CD4-positive, CD25-positive, alpha-beta regulatory T cell (primary cell): ENCODE results near the gene NDST4. TPM values are rescaled to one million over a fixed set of nuclear protein-coding genes. Genes with fewer than 3 reads are reported as not detected.

ENCODE experiments used
- ATAC-seq, 2 donors: fragments of 150-1000 bp; cut with Tn5 transposase; one replicate each; pipeline ENCODE4 v1.10.0; 2021; ENCODE audit warnings: low read depth in 2 of 2, moderate number of reproducible peaks in 2 of 2, moderate library complexity in 1 of 2
- DNase-seq, 3 donors: peaks; one replicate each; pipeline versions ENCODE4 v3.0.0 to v3.0.0-alpha.2; 2012 to 2022; ENCODE audit warnings: mixed read lengths in 1 of 3
- H3K27ac ChIP-seq: one replicate; pipeline ENCODE4 v1.7.0; 2013; ENCODE audit warnings: mild to moderate bottlenecking, low read length; ENCODE audit not compliant: insufficient read depth, poor library complexity, severe bottlenecking
- H3K27me3 ChIP-seq: one replicate; pipeline ENCODE4 v1.7.0; 2013; ENCODE audit warnings: low read length; ENCODE audit not compliant: control insufficient read depth, insufficient read depth
- H3K36me3 ChIP-seq: one replicate; pipeline ENCODE4 v1.7.0; 2013; ENCODE audit warnings: mild to moderate bottlenecking, low read length, moderate library complexity; ENCODE audit not compliant: control insufficient read depth, insufficient read depth
- H3K4me1 ChIP-seq: 2 replicates; pipeline ENCODE4 v1.7.0; 2013; ENCODE audit warnings: mild to moderate bottlenecking, low read length; ENCODE audit not compliant: insufficient read depth, control insufficient read depth, poor library complexity, severe bottlenecking
- H3K4me3 ChIP-seq: one replicate; pipeline ENCODE4 v1.7.0; 2013; ENCODE audit warnings: low read depth, mild to moderate bottlenecking, low read length, moderate library complexity
- H3K9me3 ChIP-seq, 2 experiments: 1 replicate in 1 of 2; 2 replicates in 1 of 2; pipeline ENCODE4 v1.7.0; 2013; ENCODE audit warnings: low read length in 2 of 2, mild to moderate bottlenecking in 1 of 2, moderate library complexity in 1 of 2; ENCODE audit not compliant: control insufficient read depth in 2 of 2
- H3K27ac Mint-ChIP-seq, 3 donors: one replicate each; pipeline ENCODE4 v1.8.0; 2020 to 2022; ENCODE audit warnings: mild to moderate bottlenecking in 3 of 3, mixed read lengths in 3 of 3, moderate library complexity in 2 of 3
- H3K27me3 Mint-ChIP-seq: one replicate; pipeline ENCODE4 v1.8.0; 2022; ENCODE audit warnings: mild to moderate bottlenecking, mixed read lengths
- H3K36me3 Mint-ChIP-seq: one replicate; pipeline ENCODE4 v1.8.0; 2020; ENCODE audit warnings: mixed read lengths
- H3K4me1 Mint-ChIP-seq, 4 donors: one replicate each; pipeline ENCODE4 v1.8.0; 2020 to 2022; ENCODE audit warnings: mixed read lengths in 4 of 4, mild to moderate bottlenecking in 1 of 4
- H3K4me3 Mint-ChIP-seq, 4 donors: one replicate each; pipeline ENCODE4 v1.8.0; 2020 to 2022; ENCODE audit warnings: mild to moderate bottlenecking in 4 of 4, mixed read lengths in 4 of 4, moderate library complexity in 3 of 4
- H3K9me3 Mint-ChIP-seq, 7 donors: one replicate each; pipeline ENCODE4 v1.8.0; 2020 to 2022; ENCODE audit warnings: mixed read lengths in 7 of 7, mild to moderate bottlenecking in 3 of 7, moderate library complexity in 2 of 7
- polyA plus RNA-seq, 4 donors: library from polyadenylated mRNA; unstranded; fragments of 300-500 nt; fragmentation: Illumina TruSeq; gene quantifications; one replicate each; pipeline ENCODE4 v1.2.3, GENCODE V29; 2021
- total RNA-seq: library from RNA; stranded (reverse); gene quantifications from one replicate; pipeline ENCODE4 v1.2.3, GENCODE V29; 2022

The NDST4 gene
- total and polyA plus RNA-seq, 5 donors from 2014 or later, result not detected

DNA sequence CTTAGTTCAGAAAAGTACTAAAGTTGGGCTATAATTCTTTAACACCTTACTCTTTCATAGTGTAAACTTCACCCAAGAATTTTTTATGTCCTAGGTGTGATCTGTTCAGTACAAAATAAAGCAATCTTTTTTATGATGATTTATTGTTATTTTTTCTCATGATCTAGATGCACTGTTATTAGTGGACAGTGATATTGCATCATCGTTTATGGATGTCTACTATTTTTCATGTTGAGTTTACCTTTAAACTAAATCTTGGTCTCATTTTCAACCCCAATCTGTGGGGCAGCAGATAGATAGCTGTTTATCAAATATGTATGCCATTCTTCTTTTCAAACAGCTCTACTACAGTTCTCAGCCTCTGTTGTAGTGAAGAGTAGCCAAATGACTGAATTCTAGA, 299.5 kb downstream of the NDST4 start:
- Histone ChIP-seq H3K27ac (no peak overlapping the region), H3K4me1 (no peaks in the 10 kb centered on the region), H3K4me3 (no peak overlapping the region), H3K36me3 (no peaks in the 10 kb centered on the region), H3K27me3 (no peaks in the 10 kb centered on the region), H3K9me3 (no peaks in the 10 kb centered on the region)
- DNase-seq (no peak), ATAC-seq (no peak)
- Mint-ChIP-seq H3K27ac (no peak overlapping the region), H3K36me3 (no peaks in the 10 kb centered on the region), H3K9me3 (peaks cover 0 to 4% (median 0%) of the 10 kb centered on the region in 7 donors), H3K4me1 (no peaks in the 10 kb centered on the region), H3K4me3 (no peak overlapping the region), H3K27me3 (no peaks in the 10 kb centered on the region)

DNA sequence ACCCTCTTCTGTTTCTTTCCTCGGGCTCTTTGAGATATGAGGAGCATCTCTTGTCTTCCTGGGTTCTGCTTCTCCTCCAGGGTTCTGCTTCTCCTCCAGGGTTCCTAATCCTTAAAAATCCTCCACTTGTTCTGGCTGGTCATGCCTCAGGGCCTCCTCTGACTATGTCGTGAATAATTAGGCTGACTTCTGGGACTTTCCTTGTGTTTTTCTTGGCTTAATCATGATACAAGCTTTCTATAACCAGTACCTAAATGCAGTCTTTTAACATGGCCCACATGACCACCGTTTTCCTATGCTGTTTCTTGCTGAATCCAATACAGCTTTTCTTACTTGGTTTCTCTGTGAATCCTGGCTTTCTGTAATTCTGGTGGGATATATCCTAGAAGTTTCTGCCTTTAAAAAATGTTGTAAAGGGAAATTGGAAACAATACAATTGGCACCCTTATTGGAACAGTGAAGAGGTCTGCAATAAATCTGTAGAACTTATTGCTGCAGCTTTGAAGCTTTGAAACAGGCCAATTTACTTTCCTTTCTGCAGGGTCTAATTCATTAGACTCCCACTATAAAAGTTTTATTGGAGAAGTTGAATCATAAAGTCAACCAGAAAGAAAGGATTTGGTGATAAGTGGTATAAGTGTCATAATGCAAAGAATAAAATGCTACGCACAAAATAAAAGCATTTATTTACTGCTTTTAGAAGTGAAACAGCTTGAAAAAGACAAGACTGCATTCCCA, 301.7 kb downstream of the NDST4 start:
- Histone ChIP-seq H3K27me3 (no peaks in the 10 kb centered on the region), H3K9me3 (no peaks in the 10 kb centered on the region), H3K4me1 (no peaks in the 10 kb centered on the region), H3K4me3 (no peak overlapping the region), H3K27ac (no peak overlapping the region), H3K36me3 (no peaks in the 10 kb centered on the region)
- Mint-ChIP-seq H3K27ac (peak overlapping the region in 1 of 3 donors; percentile 67), H3K4me1 (no peaks in the 10 kb centered on the region), H3K27me3 (no peaks in the 10 kb centered on the region), H3K9me3 (peaks cover 0 to 4% (median 0%) of the 10 kb centered on the region in 7 donors), H3K36me3 (no peaks in the 10 kb centered on the region), H3K4me3 (no peak overlapping the region)
- no peak for ATAC-seq
- no peak for DNase-seq

DNA sequence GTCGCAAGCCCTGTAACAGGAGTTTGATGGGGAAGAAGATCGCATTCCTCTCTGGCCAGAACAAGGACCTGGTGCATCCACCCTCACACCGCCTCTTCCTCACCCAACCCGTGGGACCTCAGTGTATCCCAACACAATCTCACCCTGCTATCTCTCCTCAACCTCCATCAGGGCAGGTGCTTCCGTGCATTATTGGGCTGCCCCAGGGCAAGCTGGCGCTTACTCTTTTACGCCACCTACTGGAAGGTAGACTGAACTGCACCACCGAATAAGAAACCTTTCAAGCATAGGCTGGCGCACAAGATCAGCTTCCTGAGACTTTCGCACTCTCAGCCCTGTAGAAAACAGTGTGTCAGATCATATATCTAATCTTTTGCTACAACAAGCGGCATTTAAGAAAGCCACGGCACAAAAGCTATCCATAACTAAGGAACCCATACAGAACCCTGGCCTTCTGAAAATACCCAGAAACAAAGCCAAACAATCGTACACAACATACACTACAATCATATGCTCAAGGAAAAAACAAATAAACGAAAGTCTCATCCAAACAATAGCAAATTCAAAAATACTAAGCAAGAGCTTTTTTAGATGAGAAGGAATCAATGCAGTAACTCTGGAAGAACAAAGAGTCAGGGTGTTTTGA, 305.5 kb downstream of the NDST4 start:
- H3K4me1 Mint-ChIP-seq, result no peaks in the 10 kb centered on the region
- peak; percentile 37 to 77 for ATAC-seq
- Histone ChIP-seq H3K4me3 (no peak overlapping the region), H3K4me1 (no peaks in the 10 kb centered on the region), H3K27ac (no peak overlapping the region), H3K9me3 (no peaks in the 10 kb centered on the region), H3K27me3 (no peaks in the 10 kb centered on the region), H3K36me3 (no peaks in the 10 kb centered on the region)
- H3K27me3 Mint-ChIP-seq, result no peaks in the 10 kb centered on the region
- H3K36me3 Mint-ChIP-seq, result no peaks in the 10 kb centered on the region
- no peak overlapping the region for H3K27ac Mint-ChIP-seq
- no peaks in the 10 kb centered on the region for H3K9me3 Mint-ChIP-seq
- peak in 2 of 3 donors; percentile 14 to 44 for DNase-seq
- no peak overlapping the region for H3K4me3 Mint-ChIP-seq

DNA sequence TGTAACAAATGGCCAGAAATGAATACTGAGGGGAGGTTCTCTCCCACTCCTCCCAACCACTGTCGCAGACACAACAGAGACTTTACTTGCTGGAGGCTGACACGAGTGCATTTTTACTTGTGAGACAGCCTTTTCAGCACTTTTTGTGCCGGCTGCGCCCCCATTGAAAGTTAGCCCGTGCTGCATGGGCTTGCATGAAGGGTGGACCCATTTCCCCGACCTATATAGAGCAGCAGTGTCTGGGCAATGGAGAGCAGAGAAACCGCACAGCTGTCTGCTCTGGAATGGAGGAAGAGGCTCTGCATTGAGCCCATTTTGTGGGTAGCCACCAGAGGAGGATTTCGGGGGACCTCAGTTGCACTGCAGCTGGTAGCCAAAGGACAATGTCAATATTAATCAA, 306.1 kb downstream of the NDST4 start:
- H3K36me3 ChIP-seq, result no peaks in the 10 kb centered on the region
- Mint-ChIP-seq H3K27ac (no peak overlapping the region), H3K9me3 (no peaks in the 10 kb centered on the region), H3K36me3 (no peaks in the 10 kb centered on the region), H3K27me3 (no peaks in the 10 kb centered on the region), H3K4me3 (no peak overlapping the region), H3K4me1 (no peaks in the 10 kb centered on the region)
- no peaks in the 10 kb centered on the region for H3K27me3 ChIP-seq
- H3K27ac ChIP-seq, result no peak overlapping the region
- no peak for DNase-seq
- no peak overlapping the region for H3K4me3 ChIP-seq
- no peak for ATAC-seq
- H3K9me3 ChIP-seq, result no peaks in the 10 kb centered on the region
- H3K4me1 ChIP-seq, result no peaks in the 10 kb centered on the region

DNA sequence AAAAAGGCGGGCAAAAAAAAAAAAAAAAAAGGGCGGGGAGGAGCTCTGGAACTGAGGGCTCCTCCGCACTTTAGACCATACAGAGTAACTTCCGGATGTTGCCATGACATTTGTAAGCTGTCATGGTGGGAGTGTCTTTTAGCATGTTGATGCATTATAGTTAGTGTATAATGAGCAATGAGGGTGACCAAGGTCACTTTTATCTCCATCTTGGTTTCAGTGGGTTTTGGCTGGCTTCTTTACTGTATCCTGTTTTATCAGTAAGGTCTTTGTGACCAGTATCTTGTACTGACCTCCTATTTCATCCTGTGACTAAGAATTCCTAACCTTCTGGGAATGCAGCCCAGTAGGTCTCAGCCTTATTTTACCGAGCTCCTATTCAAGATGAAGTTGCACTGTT, 321.4 kb downstream of the NDST4 start:
- Histone ChIP-seq H3K27ac (no peak overlapping the region), H3K4me3 (no peak overlapping the region), H3K9me3 (no peaks in the 10 kb centered on the region), H3K36me3 (no peaks in the 10 kb centered on the region), H3K4me1 (no peaks in the 10 kb centered on the region), H3K27me3 (no peaks in the 10 kb centered on the region)
- ATAC-seq (no peak), DNase-seq (no peak)
- Mint-ChIP-seq H3K36me3 (no peaks in the 10 kb centered on the region), H3K4me1 (no peaks in the 10 kb centered on the region), H3K27ac (no peak overlapping the region), H3K27me3 (no peaks in the 10 kb centered on the region), H3K9me3 (peaks cover 0 to 2% (median 0%) of the 10 kb centered on the region in 7 donors), H3K4me3 (no peak overlapping the region)

DNA sequence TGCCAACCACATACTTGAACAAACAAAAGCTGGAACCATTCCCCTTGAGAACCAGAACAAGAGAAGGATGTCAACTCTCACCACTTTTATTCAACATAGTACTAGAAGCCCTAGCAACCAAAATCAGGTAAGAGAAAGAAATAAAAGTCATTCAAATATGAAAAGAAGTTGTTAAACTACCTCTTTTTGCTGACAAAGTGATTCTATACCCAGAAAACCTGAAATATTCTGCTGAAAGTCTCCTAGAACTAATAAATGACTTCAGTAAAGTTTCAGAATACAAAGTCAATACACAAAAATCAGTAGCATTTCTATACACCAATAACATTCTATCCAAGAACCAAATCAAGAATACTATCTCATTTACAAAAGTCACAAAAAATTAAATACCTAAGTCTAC, 327.9 kb downstream of the NDST4 start:
- no peaks in the 10 kb centered on the region for H3K4me1 ChIP-seq
- DNase-seq (no peak), ATAC-seq (no peak)
- H3K4me3 ChIP-seq, result no peak overlapping the region
- no peaks in the 10 kb centered on the region for H3K4me1 Mint-ChIP-seq
- H3K36me3 ChIP-seq, result no peaks in the 10 kb centered on the region
- H3K36me3 Mint-ChIP-seq, result no peaks in the 10 kb centered on the region
- H3K9me3 Mint-ChIP-seq, result peaks cover 0 to 2% (median 0%) of the 10 kb centered on the region in 7 donors
- no peaks in the 10 kb centered on the region for H3K27me3 ChIP-seq
- no peaks in the 10 kb centered on the region for H3K9me3 ChIP-seq
- H3K4me3 Mint-ChIP-seq, result no peak overlapping the region
- H3K27ac ChIP-seq, result no peak overlapping the region
- H3K27me3 Mint-ChIP-seq, result no peaks in the 10 kb centered on the region
- no peak overlapping the region for H3K27ac Mint-ChIP-seq

DNA sequence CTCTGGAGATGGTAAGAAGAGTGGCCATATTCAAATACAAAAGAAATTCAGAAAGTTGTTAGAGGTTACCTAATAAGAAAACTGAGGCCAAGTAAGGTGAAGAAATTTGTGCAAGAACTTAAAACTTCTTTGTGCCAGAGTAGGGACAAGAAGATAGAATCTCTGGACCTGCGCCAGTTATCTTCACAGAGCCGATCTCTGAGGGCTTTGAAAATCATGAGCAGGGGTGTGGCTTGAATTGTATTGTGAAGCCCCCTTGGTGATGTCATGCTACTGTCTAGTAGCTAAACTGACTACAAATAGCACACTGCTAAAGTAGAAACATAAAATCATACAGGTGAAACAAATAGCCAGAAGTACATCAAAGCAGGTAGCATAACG, 330.2 kb downstream of the NDST4 start:
- Mint-ChIP-seq H3K9me3 (peaks cover 0 to 2% (median 0%) of the 10 kb centered on the region in 7 donors), H3K36me3 (no peaks in the 10 kb centered on the region), H3K4me3 (no peak overlapping the region)

More for the DNA sequence above, 330.2 kb downstream of the NDST4 start:
- Histone ChIP-seq H3K9me3 (no peaks in the 10 kb centered on the region), H3K4me1 (no peaks in the 10 kb centered on the region), H3K27ac (no peak overlapping the region), H3K27me3 (no peaks in the 10 kb centered on the region), H3K36me3 (no peaks in the 10 kb centered on the region), H3K4me3 (no peak overlapping the region)
- Mint-ChIP-seq H3K27me3 (no peaks in the 10 kb centered on the region), H3K4me1 (no peaks in the 10 kb centered on the region), H3K27ac (no peak overlapping the region)
- DNase-seq (no peak), ATAC-seq (no peak)
